HEK293 (cell line): Measurements from ENCODE around the gene MNT.

Experiments used
- KLF16 ChIP-seq: fragments of 450-650 bp; formaldehyde crosslinking; IDR thresholded peaks from 2 replicates; pipeline ENCODE4 v1.5.1; 2017; ENCODE audit warnings: missing biosample characterization, missing genetic modification characterization
- ZNF221 ChIP-seq: fragments of 450-650 bp; formaldehyde crosslinking; IDR thresholded peaks from 2 replicates; pipeline ENCODE4 v1.5.1; 2017; ENCODE audit warnings: missing biosample characterization, missing genetic modification characterization, borderline replicate concordance
- TF ChIP-seq, protein P1 (sequence below): fragments of 450-650 bp; formaldehyde crosslinking; IDR thresholded peaks from 2 replicates; pipeline ENCODE4 v1.5.1; 2017; ENCODE audit warnings: missing biosample characterization, missing genetic modification characterization

DNA sequence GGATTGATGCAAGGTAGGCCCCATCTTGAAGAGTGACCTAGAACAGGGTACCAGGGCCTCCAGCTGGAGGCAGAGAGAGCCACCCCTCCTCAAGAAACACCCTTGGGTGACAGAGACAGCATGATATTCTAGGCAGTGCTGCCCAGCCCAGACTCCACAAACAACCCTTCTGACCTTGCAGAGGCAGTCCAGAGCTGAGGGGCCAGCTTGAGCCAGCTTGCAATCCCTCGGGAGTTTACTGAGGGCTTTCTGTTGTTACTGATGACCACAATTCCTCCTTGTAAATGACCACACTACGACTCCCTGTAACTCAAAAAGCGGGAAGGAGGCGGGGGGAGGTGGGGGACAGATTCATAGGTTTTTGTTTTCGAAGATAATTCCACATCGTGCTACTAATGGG is 18.6 kb upstream of the MNT start:
- TF ChIP-seq ZNF221 (tag by site-specific recombination) (no peak), KLF16 (no peak)
- TF ChIP-seq, protein P1, sequence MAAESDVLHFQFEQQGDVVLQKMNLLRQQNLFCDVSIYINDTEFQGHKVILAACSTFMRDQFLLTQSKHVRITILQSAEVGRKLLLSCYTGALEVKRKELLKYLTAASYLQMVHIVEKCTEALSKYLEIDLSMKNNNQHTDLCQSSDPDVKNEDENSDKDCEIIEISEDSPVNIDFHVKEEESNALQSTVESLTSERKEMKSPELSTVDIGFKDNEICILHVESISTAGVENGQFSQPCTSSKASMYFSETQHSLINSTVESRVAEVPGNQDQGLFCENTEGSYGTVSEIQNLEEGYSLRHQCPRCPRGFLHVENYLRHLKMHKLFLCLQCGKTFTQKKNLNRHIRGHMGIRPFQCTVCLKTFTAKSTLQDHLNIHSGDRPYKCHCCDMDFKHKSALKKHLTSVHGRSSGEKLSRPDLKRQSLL (tag by site-specific recombination), result no peak
